K562 (cell line): Measurements from ENCODE around the gene EFNA5.

Experiments
- CTCF ChIP-seq, 3 experiments: IDR thresholded peaks in 2 of 3; conservative IDR thresholded peaks in 1 of 3; 2 replicates each; pipeline ENCODE4 v1.5.1; 2011 to 2012; ENCODE audit warnings: low read length in 3 of 3, mild to moderate bottlenecking in 3 of 3, control low read depth in 2 of 3, improper control_type of control experiment in 1 of 3, inconsistent platforms in 1 of 3, low read depth in 1 of 3, mixed read lengths in 1 of 3, moderate library complexity in 1 of 3; ENCODE audit not compliant: insufficient read depth in 2 of 3
- ELF1 ChIP-seq: fragments of 200-800 bp; sonication (Bioruptor generic); IDR thresholded peaks from 2 replicates; pipeline ENCODE4 v1.6.1; 2016; ENCODE audit warnings: missing genetic modification characterization, missing compliant biosample characterization
- HNRNPL ChIP-seq: fragments of 200-400 bp; formaldehyde crosslinking; IDR thresholded peaks from 2 replicates; pipeline ENCODE4 v1.6.1; 2017; ENCODE audit warnings: low read depth, mild to moderate bottlenecking, low read length
- MXI1 ChIP-seq: IDR thresholded peaks from 2 replicates; pipeline ENCODE4 v1.6.1; 2011; ENCODE audit warnings: low read depth, mild to moderate bottlenecking, improper control_type of control experiment, low read length
- NFE2L1 ChIP-seq: fragments of 450-650 bp; IDR thresholded peaks from 2 replicates; pipeline ENCODE4 v1.6.1; 2016; ENCODE audit warnings: missing genetic modification characterization, low read depth, mild to moderate bottlenecking, missing compliant biosample characterization, moderate library complexity, borderline replicate concordance
- NFIC ChIP-seq: fragments of 450-650 bp; IDR thresholded peaks from 2 replicates; pipeline ENCODE4 v1.6.1; 2017; ENCODE audit warnings: mild to moderate bottlenecking, inconsistent platforms
- NONO ChIP-seq, 2 experiments: fragments of 200-400 bp in 1 of 2; fragments of 450-650 bp in 1 of 2; formaldehyde crosslinking in 1 of 2; IDR thresholded peaks; 2 replicates each; pipeline ENCODE4 v1.6.1; 2017; ENCODE audit warnings: low read depth in 2 of 2, mild to moderate bottlenecking in 2 of 2, moderate library complexity in 2 of 2, low read length in 1 of 2
- PHF8 ChIP-seq: fragments of 200-600 bp; sonication (generic); IDR thresholded peaks from 2 replicates; pipeline ENCODE4 v1.6.1; 2012; ENCODE audit warnings: mixed run types, mild to moderate bottlenecking, inconsistent platforms, low read length, moderate library complexity, borderline replicate concordance
- POLR2A ChIP-seq: fragments of 450-650 bp; conservative IDR thresholded peaks from 2 replicates; pipeline ENCODE4 v1.6.1; 2016
- POU5F1 ChIP-seq: fragments of 150-350 bp; IDR thresholded peaks from 2 replicates; pipeline ENCODE4 v1.6.1; 2014; ENCODE audit warnings: borderline replicate concordance, low read length, low read depth, mild to moderate bottlenecking; ENCODE audit not compliant: partially characterized antibody
- SP1 ChIP-seq: sonication (generic); formaldehyde crosslinking; IDR thresholded peaks from 2 replicates; pipeline ENCODE4 v1.8.1; 2022; ENCODE audit warnings: mild to moderate bottlenecking, missing genetic modification reagents
- STAT6 ChIP-seq: sonication (generic); formaldehyde crosslinking; IDR thresholded peaks from 2 replicates; pipeline ENCODE4 v1.8.1; 2023; ENCODE audit warnings: mild to moderate bottlenecking, missing genetic modification reagents
- TARDBP ChIP-seq: fragments of 450-650 bp; IDR thresholded peaks from 2 replicates; pipeline ENCODE4 v1.6.1; 2016
- ZNF280A ChIP-seq: fragments of 450-650 bp; IDR thresholded peaks from 2 replicates; pipeline ENCODE4 v1.6.1; 2018; ENCODE audit warnings: mild to moderate bottlenecking, low read depth; ENCODE audit not compliant: partially characterized antibody

GRCh38 chr5:107560377-107560776 lies 110.4 kb downstream of the EFNA5 start:
- TF ChIP-seq NFE2L1 (tag), result no peak
- no peak for TF ChIP-seq POU5F1
- no peak for TF ChIP-seq ZNF280A
- TF ChIP-seq HNRNPL, result no peak
- no peak for TF ChIP-seq MXI1
- no peak for TF ChIP-seq STAT6 (CRISPR knock-in tag)
- no peak for TF ChIP-seq PHF8
- no peak for TF ChIP-seq NFIC
- TF ChIP-seq TARDBP, result no peak
- no peak for TF ChIP-seq ELF1
- no peak for TF ChIP-seq POLR2A
- no peak for TF ChIP-seq SP1
- no peak for TF ChIP-seq CTCF (IDR thresholded peaks at IDR 0.05 in 2 of 3, conservative IDR thresholded peaks at IDR 0.05 in 1 of 3; ENCODE audit: insufficient read depth in 2 of 3, low read depth in 1 of 3, low read length in 3 of 3)
- TF ChIP-seq NONO (IDR thresholded peaks at IDR 0.05; ENCODE audit: low read depth in 2 of 2, low read length in 1 of 2), result no peak
